Hematopoietic multipotent progenitor cell (in vitro differentiated cells): Measurements from ENCODE around the gene GGCX. TPM values are rescaled to one million over a fixed set of nuclear protein-coding genes. Genes with fewer than 3 reads are reported as not detected.
"Not testable (repeated sequence)": the region's sequence is repeated elsewhere in the genome, so short reads cannot be mapped to it uniquely, and the experiment has no call there.

Experiments used
- DNase-seq, 3 donors: peaks; one replicate each; pipeline ENCODE4 v3.0.0-alpha.2; 2011 to 2015; ENCODE audit warnings: low read depth in 2 of 3, low spot score in 2 of 3
- total RNA-seq: library from RNA; depleted of rRNA; stranded (reverse); fragments of >200 nt; gene quantifications from one replicate; pipeline ENCODE4 v1.2.3, GENCODE V29; 2012

Gene GGCX
- total RNA-seq, 1 donor: 20.7 TPM

- DNase-seq: not testable (repeated sequence)
Measured at GRCh38 chr2:85544915-85545779, 16.1 kb downstream of the GGCX start.

GRCh38 chr2:85544254-85544691, 17.0 kb downstream of the GGCX start:
- not testable (repeated sequence) for DNase-seq

GRCh38 chr2:85542777-85543176, 18.5 kb downstream of the GGCX start:
- no peak for DNase-seq

- DNase-seq: no peak
Measured at GRCh38 chr2:85541753-85542457, 19.4 kb downstream of the GGCX start.

DNA sequence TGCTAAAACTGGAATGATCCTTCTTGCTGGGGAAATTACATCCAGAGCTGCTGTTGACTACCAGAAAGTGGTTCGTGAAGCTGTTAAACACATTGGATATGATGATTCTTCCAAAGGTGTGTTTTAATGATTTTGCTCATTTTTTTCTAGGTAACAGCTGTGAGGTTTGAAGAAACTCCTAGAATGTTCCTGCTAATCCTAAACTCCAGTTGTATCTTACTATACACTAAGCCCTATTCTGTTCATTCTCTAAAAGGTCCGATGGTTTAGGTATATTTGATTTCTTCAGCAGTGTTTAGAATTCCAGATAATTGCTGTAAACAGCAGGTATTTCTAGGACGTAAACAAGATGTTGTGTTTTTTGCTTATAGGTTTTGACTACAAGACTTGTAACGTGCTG, 20.0 kb downstream of the GGCX start:
- DNase-seq: no peak

- no peak for DNase-seq
Measured at GRCh38 chr2:85540133-85540648, 21.1 kb downstream of the GGCX start.

DNA sequence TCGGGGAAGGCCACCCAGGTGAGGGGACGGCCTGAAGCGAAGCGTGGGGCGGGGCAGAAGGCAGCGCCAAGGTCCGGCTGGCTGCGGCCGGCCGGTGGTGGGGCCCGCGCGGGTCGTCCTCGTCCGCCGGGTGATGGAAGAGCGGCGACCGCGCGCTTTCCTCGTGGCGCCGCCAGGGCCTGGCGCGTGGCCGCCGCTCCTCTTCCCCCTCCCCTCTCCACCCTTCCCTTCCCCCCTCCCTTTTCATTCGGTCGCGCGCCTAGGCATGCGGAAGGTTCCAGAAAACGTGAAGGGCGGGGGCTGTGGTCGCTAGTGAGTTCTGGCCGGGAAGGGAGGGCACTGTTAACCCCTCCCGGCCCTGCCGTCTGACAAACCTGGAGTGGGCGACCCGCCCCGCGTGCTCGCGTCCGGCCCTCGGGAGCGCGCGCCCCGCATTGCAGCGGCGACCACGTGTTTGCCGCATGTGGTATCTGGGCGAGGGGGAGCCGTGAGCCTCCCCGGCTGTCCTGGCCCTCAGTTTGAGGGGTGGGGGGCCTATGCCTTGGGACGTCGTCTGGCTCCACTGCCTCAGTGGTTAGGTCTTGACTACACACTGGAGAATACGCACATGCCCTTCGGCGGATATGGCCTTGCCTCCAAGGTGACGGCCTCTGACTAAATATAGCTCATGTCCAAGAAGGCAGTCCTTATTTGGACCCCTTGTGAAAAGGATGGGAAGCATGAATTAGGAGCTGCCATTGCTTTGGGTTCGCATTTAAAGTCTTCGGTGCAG, 21.7 kb downstream of the GGCX start:
- DNase-seq: peak; percentile 49 to 80 (median 77)

DNA sequence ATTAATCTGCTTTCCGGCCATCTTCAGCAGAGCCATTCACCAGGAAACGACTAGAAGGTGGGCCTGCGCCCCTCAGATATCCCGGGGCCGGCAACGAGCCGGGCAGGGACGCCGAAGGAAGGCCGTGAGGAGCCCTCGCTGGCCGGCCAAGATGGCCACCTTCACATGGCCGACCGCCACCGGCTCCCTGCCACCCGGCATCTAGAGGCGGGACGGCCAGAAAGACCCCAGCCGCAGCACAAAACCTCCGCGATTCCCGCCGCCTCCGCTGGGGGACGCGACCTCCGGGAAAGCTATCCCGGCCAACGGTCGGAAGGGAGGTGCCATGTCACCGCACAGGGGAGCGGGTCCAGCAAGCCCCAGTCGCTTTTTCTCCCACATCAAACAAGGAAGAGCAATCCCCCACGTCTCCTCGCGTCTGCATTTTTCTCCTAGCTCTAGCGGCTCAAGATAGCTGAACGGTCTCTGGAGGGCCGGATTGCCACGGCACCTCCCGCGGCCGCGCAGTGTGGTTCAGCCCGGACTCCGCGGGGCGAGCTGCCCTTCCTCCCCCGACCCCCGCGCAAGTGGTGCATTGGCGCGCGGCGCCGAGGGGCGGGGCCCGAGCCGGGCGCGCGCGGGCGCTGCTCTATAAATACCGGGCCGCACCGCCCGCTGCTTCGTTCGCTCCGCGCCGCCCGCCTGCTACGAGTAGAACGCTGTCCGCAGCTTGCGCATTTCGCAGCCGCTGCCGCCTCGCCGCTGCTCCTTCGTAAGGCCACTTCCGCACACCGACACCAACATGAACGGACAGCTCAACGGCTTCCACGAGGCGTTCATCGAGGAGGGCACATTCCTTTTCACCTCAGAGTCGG, 22.6 kb downstream of the GGCX start, which contains the start of gene MAT2A:
Gene MAT2A, plus strand, starts transcription at position 662 of the 854 bp plus-strand sequence. Its CDS starts 120 bp downstream, at position 782.
- DNase-seq: peak; percentile 78 to 95 (median 94)

GRCh38 chr2:85537600-85538506, 23.4 kb downstream of the GGCX start:
- DNase-seq: peak in 1 of 3 donors; percentile 38

DNA sequence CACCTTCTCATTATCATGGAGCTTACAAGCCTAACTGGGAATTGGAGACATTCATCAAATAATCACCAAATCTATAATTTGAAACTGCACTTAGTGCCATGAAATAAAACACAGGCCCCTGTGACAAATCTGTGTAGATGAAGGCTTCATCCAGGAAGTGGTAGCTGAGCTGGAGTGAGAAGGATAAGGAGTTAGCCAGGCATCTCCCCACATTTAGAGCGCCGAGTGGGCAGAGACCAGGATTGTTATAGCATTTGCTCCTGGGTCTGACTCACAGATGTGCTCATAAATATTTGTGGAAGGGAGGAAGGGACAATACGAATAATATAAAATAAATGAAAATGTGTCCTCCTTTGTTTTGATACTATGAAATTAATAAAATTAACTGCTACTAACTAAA, 24.8 kb downstream of the GGCX start:
- no peak for DNase-seq

DNA sequence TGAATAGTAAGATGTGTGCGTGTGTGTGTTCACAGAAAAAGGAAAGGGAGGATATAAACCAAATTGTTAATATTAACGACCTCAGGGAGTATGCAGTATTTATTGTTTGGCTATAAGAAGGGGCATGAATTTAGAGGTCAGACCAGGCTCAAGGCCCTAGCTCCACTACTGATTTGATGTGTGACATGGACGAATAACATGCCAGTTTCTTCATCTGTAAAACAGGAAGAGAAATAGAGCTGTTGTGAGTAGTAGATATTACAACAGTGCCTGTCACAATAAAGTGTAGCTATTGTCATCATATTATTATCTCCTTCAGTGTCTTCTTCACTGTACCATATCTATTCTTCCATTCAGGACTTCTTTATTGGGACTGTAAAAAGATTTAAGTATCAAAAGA, 26.4 kb downstream of the GGCX start:
- no peak for DNase-seq

DNA sequence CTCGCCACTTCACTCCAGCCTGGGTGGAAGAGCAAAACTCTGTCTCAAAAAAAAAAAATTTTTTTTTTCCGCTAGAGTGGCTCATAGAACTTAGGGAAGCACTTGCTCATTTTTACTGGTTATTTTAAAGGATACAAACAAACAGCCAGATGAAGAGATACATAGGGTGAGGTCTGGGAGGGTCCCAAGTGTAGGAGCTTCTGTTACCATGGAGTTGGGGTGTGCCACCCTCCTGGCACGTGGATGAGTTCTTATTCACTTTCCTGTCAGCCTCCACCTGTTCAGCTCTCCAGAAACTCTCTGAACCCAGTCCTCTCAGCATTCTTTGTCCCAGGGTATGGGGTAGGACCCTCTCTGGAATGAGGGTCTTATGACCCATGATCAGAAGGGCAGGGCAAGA, 27.2 kb downstream of the GGCX start:
- DNase-seq: no peak

GRCh38 chr2:85531589-85531988, 29.7 kb downstream of the GGCX start:
- no peak for DNase-seq

DNA sequence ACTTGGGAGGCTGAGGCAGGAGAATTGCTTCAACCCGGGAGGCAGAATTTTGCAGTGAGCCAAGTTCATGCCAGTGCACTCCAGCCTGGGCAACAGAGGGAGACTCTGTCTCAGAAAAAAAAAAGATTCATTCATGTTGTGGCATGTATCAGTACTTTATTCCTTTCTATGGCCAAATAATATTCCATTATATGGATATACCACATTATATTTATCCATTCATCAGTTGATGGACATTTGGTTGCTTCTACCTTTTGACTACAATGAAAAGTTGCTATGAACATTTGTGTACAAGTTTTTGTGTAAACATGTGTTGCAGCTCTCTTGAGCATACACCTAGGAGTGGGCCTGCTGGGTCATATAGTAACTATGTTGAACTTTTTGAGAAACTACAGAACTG, 31.5 kb downstream of the GGCX start:
- DNase-seq: no peak

DNA sequence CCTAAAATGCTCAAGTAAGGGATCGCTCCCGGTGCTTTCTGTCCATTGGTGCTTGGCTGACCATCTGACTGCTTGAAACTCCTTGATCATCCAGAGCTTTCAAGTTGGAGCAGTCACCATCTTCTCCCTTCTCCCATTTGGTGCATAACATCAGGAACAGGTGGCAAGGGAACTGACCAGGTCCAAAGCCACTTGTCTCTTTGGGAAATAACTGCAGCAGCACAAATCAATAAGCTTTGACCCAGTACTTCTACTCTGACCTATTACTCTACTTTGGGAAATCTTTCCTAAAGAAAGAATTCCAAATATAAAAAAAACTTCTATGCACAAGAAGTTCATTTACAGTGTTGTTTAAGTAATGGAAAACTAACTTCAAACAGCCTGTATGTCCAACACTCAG, 32.9 kb downstream of the GGCX start:
- DNase-seq: no peak

GRCh38 chr2:85527787-85528186, 33.5 kb downstream of the GGCX start:
- DNase-seq: no peak

GRCh38 chr2:85525567-85525966, 35.7 kb downstream of the GGCX start:
- DNase-seq: no peak

DNA sequence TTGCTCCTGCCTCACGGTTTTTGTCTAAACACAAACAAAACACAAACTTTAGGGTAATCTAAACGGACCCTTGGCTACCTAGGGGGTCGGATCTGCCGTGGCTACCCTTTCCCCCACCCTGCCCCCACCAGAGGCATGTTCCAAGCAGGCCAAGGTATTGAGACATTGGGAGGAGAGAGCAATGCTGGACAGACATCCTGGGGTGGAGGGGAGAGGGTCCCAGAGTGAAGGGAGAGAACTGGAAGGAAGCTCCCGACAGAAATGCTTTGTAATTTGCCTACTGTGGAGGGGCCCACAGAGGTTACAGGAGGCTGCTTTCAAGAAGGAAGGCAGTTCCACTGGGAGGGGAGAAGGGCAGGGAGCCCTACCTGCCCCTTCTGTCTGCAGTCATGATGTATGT, 36.3 kb downstream of the GGCX start:
- DNase-seq: no peak
